GM21423 (cell line): ENCODE measurements around the gene BMS1.
"Not testable (repeated sequence)": the region's sequence is repeated elsewhere in the genome, so short reads cannot be mapped to it uniquely, and the experiment has no call there.

Source experiments
- ATAC-seq: cut with Tn5 transposase; IDR thresholded peaks from one replicate; pipeline ENCODE4 v1.9.1; 2021; ENCODE audit warnings: mild to moderate bottlenecking, moderate library complexity; ENCODE audit not compliant: unreplicated experiment

The BMS1 gene, protein sequence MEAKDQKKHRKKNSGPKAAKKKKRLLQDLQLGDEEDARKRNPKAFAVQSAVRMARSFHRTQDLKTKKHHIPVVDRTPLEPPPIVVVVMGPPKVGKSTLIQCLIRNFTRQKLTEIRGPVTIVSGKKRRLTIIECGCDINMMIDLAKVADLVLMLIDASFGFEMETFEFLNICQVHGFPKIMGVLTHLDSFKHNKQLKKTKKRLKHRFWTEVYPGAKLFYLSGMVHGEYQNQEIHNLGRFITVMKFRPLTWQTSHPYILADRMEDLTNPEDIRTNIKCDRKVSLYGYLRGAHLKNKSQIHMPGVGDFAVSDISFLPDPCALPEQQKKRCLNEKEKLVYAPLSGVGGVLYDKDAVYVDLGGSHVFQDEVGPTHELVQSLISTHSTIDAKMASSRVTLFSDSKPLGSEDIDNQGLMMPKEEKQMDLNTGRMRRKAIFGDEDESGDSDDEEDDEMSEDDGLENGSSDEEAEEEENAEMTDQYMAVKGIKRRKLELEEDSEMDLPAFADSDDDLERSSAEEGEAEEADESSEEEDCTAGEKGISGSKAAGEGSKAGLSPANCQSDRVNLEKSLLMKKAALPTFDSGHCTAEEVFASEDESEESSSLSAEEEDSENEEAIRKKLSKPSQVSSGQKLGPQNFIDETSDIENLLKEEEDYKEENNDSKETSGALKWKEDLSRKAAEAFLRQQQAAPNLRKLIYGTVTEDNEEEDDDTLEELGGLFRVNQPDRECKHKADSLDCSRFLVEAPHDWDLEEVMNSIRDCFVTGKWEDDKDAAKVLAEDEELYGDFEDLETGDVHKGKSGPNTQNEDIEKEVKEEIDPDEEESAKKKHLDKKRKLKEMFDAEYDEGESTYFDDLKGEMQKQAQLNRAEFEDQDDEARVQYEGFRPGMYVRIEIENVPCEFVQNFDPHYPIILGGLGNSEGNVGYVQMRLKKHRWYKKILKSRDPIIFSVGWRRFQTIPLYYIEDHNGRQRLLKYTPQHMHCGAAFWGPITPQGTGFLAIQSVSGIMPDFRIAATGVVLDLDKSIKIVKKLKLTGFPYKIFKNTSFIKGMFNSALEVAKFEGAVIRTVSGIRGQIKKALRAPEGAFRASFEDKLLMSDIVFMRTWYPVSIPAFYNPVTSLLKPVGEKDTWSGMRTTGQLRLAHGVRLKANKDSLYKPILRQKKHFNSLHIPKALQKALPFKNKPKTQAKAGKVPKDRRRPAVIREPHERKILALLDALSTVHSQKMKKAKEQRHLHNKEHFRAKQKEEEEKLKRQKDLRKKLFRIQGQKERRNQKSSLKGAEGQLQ

DNA sequence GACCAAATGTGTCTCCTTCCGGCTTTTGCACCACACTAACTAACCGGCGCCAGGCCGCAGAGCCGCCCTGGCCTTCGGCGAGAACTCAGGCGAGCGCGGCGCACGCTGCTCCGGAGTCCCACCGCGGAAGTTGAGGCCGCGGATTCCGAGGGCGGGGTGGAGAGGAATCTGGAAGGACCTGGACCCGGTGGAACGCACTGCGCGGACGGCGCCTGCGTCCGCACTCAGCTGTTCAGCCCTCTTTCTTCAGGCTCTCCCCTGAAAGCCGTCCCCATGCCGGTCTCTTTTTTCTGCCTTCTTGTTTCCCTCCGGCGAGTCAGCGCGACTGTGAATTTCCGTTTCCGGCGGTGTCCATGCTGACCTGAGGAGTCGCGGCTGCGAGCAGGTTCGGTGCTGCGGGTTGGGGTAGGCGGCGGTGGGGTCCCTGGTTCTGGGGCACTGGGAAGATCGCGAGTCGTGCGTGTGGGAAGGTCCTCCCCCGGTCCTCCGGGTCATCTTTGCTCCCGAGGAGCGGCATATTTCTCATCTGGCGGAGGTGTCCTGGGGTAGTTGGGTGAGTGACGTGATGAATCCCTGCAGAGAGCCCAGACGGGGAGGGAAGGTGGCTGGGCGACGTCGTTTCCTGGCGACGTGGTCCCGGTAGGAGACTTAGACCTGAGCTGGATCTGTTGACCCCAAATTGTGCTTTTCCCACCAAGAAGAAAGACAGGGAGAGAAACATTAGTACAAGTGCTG is at the start of gene BMS1:
Gene BMS1, plus strand, starts transcription at position 350 of the 735 bp plus-strand sequence. CDS start 1,600 bp downstream, outside the sequence.
- ATAC-seq = peak; percentile 96

DNA sequence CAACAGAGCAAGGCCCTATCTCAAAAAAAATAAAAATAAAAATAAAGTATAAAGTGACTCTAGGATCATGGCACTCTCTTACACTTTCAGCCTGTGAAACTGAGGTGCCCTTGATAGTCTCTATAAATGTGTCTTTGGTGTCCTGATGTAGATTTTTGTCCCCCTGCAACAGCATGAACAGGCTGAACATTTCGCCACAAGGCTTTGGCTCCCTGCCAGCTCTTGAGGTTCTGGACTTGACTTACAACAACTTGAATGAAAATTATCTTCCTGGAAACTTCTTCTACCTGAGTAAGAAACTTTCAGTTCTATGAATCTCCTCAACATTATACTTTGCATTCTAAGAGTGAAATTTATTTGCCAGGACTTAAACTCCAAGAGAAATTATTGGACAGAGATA is 48.1 kb upstream of the BMS1 start:
- no peak for ATAC-seq

DNA sequence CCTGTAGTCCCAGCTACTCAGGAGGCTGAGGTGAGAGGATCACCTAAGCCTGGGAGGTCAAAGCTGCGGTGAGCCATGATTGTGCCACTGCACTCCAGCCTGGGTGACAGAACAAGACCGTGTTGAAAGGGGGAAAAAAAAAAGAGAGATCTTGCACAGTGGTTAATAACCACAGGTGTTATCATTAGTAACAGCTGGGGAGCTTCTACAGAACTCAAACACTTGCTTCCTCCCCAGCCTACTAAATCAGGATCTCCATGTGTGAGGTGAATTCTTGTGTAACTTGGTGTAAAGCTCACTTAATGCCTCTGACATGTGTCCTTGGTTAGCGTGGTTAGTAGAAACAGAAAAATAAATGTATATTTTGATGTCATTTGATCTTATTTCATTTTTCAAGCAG is 43.9 kb upstream of the BMS1 start:
- ATAC-seq = no peak

DNA sequence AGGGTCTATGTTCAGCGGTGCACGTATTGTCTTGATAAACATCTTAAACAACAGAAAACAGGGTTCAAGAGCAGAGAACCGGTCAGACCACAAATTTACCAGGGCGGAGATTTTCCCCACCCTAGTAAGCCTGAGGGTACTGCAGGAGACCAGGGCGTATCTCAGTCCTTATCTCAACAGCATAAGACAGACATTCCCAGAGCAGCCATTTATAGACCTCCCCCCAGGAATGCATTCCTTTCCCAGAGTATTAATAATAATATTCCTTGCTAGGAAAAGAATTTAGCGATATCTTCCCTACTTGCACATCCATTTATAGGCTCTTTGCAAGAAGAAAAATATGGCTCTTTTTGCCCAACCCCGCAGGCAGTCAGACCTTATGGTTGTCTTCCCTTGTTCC is 41.1 kb upstream of the BMS1 start:
- ATAC-seq = not testable (repeated sequence)

DNA sequence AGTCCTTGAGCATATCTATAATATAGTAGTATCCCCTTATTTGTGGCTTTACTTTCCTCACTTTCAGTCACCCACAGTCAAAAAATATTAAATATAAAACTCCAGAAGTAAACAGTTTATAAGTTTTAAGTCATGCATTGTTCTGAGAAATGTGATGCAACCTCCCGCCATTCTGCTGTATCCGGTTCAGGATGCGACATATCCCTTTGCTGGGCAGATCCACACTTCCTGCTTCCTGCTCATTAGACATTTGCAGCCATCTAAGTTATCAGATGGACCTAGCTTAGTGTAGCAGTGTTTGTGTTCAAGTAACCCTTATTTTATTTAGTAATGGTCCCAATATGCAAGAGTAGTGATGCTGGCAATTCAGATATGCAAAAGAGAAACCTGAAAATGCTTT is 38.9 kb upstream of the BMS1 start:
- no peak for ATAC-seq

DNA sequence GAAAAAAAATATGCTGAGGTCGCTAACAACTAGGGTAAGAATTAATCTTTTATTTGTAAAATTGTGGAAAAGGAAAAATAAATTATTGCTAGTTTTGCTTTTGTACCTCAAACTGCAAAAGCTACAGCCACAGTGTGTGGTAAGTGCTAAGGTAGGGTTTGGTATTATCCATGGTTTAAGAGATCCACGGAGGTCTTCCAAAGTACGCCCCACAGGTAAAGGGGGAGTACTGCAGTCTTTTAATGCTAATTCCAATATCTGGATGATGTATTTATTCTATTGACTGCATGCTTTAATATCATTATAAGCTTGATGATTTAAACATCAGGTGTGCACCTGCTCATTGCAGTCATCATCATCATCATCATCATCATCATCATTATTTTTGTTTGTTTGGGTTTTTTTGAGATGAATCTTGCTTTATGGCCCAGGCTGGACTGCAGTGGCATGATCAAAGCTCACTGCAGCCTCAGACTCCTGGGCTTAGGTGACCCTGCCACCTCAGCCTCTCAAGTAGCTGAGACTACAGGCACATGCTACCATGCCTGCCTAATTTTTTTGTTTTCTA is 38.4 kb upstream of the BMS1 start:
- ATAC-seq = no peak

DNA sequence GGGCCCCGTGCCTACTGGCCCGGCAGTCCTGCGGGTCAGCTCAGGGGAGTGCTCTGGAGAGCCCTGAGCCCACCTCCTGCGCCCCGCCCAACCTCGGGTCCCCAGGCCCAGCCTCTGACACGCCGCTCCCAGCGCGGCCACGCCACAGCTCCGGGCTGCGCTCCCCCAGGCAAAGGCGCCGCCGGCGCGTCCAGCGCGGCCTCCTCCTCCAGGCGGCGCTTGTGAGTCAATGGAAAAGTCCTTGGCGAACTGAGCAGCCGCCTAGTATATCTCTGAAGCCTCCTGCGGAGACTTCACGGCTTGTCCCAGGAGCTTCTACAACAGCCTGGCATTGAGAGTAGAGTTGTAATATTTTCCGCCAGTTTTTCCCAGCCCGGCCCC is 29.5 kb upstream of the BMS1 start:
- ATAC-seq = no peak

DNA sequence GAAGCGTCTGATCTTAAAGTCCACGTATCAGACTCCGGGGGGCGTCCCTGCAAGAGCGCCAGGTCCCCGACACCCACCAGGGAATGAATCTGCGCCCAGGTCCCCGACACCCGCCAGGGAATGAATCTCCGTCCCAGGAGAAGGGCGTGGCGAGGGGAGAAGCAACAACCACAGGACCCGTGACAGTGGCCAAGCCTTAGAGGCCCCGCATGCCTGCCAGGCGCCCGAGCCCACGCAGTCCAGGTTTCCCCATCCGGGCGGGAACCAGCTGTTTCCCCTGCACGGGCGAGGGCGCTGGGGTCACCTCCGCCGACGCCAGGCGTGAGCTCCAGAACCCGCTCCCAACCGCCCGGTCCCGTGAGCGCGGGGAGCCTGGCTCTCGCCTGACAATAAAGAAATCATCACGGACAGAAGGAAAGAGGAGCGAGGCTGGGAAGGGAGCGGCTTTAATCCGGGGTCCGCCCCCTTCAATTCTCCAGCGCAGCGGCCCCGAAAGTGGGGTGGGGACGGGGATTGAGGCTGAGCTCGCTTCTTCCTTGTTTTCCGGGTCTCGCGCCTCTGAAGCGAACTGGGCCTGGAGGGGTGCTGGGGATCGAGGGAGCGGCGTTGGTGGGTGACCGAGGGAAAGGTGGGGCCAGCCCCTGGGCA is 29.0 kb upstream of the BMS1 start:
- ATAC-seq = no peak

DNA sequence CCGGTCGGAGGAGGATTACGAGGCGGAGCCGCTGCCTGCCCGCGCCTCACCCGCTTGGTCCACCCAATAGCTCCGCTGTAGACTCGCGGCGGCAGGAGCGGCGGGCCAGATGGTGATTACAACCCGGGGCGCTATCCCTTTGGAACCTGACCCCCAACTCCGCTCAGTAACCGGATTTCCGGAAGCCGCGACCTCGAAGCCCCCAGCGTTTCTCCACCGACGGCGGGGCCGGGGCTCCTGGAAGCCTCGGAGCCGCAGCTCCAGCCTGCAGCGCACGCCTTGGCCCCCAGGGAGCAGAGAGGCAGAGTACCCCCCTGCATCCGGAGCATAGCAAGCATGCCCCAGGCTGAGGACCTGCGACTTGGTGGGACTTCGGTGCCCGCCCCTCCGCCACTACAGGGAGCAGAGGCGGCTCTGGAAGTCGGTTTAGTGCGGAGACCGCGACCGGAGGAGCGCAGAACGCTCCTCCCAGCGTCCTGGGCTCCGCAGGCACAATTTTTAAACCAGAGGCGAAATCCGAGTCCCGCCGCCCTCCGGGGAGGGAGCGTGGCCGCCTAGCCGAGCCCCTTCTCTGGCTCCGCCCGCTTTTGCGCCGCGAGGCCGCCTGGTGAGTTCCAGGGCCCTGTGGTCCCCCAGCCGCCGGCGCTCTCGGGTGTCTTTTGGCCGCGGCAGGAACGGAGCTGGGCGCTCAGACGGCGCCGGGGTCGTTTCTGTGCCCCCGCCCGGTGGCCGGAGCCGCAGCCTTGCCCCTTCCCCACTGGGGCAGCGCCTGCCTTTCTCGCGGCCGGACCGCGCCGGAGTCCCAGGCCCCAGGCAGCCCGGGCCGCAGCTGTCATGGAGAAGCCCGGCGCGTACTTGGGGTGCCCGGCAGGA is 28.2 kb upstream of the BMS1 start:
- no peak for ATAC-seq

DNA sequence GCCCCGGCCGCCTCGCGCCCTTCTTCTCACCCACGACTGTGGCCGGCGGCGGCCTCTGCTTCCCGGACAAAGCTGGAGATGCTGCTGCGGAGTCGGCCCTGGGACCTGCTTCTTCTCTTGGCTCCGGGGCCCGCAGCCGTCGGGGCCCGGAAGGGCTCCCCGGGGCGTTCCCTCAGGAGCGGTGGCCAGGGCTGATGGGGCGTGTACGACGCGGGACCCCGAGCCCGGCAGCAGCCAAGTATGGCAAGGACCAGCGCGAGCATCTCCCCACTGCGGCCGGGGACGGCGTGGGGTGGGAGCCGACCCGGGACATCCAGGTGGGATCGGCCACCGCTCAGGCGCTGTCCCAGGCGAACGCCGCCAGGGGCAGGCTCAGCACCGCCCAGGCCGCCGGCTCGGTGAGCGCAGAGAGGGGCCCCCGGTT is 27.6 kb upstream of the BMS1 start:
- ATAC-seq = no peak

DNA sequence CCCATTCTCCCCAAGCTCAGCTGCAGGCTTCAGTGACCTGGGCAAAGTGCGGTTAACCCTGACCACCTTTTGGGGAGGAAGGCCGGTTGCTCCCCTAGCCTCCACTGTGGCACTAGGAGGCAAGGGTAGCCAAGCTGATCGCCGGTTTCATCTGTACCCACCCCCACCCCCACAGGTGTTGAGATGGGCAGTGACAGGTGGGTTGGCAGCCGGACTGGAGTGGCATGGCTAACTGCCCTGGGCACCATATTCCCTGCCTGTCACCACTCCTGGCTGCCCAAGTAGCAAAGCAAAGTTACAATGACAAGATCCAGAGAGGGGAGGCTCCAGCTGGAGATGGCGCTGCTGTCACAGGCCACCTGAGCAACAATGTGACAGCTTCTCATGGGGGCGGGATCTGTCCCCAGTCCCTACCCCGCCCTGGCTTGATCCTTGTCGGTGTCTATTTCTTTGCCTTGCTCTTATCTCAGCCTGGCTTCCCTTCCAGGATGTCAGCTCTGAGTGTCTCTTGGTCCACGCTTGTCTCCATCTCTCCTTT is 27.0 kb upstream of the BMS1 start:
- ATAC-seq = no peak

DNA sequence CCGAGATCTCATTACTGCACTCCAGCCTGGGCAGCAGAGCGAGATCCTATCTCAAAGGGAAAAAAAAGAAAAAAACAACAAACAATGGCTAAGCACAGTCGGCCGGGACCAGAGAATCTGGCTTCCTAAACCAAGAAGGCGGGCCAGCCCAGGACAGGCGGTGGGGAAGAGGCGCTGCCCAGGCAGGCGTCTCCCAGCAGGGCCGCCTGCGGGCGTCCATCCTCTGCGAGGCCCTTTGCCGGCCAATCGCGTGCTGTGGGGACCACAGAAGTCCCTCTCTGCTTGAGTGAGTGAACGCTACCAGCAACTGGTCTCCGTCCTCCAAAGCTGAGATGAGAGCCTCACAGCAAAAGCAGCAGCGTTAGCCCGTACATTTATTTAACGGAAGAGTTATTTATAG is 14.7 kb upstream of the BMS1 start:
- no peak for ATAC-seq

DNA sequence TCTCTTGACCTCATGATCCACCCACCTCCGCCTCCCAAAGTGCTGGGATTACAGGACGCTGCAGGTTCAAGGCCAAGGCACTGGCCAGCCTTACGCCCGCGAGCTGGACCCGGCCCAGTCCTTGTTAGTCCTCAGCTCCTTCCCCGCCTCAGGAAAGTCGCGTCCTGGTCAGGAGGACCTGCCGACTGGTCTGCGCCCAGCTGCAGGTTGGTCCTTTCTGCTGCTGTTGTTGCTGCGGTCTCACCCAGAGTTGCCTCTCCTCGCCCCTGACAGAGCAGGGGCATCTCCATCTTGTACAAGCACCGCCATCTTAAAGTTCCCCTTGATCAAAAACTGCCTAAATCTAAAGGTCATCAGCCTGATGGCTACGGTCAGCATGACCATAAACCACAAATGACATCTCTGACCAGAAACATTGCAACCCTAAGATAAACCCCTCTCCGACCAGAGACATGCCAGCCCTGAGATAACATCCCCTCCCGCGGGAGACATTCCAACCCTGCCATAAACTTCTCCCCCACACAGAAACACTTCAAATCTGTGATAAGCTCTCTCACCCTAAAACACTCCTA is 13.9 kb upstream of the BMS1 start:
- no peak for ATAC-seq

DNA sequence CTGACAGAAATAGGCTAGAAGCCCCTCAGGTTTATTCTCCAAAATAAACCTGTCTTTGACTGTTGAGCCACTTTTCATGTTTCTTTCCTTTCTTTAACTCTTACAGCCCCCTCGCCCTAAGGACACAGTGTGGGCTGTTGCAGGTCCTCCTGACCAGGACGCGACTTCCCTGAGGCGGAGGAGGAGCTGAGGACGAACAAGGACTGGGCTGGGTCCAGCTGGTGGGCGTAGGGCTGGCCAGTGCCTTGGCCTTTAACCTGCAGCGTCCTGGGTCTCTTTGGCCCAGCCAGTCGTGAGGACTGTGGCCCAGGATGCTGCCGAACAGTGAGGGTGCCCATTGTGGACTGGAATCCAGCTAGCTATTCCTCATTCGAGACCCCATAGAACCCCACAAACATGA is 13.4 kb upstream of the BMS1 start:
- no peak for ATAC-seq

DNA sequence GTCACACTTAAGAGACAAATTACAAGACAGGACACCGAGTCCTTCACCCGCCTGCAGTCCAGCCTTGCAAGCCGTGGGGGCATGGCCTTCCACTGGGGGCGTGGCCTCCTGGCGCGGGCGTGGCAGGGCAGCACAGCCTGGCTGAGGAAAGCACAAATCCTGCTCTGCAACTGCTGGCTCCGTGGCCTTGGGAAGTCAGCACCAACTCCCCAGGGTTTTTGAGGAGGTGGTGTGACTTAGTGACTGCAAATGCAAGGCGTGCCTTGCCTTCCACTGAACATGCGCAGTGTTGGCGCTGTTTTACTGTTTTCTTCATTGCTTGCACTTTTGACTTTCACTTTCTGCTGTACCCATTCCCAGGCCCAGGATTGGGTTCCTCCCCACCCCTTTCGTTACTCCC is 12.9 kb upstream of the BMS1 start:
- ATAC-seq = no peak

DNA sequence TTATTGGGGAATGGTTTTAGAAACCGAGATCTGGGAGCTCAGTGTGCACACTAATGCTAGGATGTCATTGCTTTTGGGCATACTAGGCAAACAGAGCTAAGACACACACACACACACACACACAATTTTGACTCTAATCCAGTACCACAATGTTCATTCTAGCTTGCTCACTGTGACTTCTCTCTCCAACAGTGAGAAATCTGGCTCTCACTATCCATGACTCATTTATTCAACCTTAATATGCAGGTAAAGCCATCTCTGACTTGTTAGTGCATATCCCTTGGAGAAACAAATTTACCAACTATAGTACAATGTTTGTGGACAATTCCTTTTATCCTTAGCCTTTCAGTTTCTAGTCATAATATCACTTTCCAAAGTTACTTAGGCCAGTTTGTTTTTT is 5.9 kb upstream of the BMS1 start:
- ATAC-seq = no peak

DNA sequence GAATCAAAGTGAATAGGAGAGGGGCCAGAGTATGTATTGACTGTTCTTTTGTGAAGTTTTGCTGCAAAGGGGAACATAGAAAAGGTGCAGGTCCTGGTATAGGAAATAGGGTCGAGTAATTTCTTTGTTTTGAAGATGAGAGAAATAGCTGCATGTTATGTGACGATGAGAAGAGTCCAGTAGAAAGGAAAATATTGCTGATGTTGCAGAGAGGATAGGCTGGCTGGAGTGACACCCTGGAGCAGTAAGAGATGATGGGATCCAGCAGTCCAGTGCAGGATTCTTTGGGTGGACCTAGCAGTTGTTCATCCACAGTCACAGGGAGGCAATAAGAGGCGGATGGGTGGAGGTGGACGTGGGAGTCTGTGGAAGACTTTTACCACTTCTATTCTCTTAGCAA is 2.1 kb upstream of the BMS1 start:
- no peak for ATAC-seq

DNA sequence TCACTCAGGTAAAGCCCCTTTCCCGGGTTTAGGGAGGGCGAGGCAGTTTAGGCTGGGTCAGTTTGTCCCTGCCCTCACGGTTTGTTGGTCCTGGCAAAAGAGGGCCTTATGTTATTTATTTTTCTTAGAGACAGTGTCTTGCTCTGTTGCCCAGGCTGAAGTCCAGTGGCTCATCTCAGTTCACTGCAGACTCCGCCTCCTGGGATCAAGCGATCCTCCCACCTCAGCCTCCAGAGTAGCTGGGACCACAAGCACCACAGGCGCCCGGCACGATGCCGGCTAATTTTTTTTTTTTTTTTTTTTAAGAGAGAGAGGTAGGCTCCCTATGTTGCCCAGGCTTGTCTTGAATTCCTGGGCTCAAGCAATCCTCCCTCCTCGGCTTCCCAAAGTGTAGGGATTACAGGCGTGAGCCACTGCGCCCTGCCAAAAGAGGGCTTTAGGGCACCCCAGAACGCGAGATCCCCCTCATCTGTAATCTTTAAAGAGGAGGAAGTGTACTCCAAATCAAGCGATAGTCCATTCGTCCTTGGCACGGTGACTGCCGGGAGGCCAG is 626 bp upstream of the BMS1 start:
- ATAC-seq = no peak
